HEK293 (cell line): ENCODE measurements around the gene PAX3.

Experiments
- CTCF ChIA-PET: fragments of 350-600 bp; formaldehyde crosslinking; extraction: SDS; loops from one replicate; lab custom pipeline; 2021; ENCODE audit warnings: antibody characterized with exemption; lab: Yijun Ruan, JAX
- POLR2A ChIA-PET: fragments of 300-600 bp; formaldehyde crosslinking; extraction: SDS; loops from one replicate; lab custom pipeline; 2020; ENCODE audit warnings: antibody characterized with exemption, inconsistent platforms; lab: Yijun Ruan, JAX
- H3K27ac ChIP-seq: fragments of 200-500 bp; sonication (Bioruptor generic); 2 replicates; pipeline ENCODE4 v1.5.1; 2014; ENCODE audit warnings: low read depth, low read length, control low read depth, inconsistent platforms; ENCODE audit errors: extremely low read depth
- H3K36me3 ChIP-seq, 2 experiments: fragments of 200-500 bp in 1 of 2; sonication (Bioruptor generic) in 1 of 2; 1 replicate in 1 of 2; 2 replicates in 1 of 2; pipeline ENCODE4 v1.5.1; 2014 to 2017; ENCODE audit warnings: inconsistent platforms in 2 of 2, low read length in 2 of 2; ENCODE audit not compliant: control insufficient read depth in 2 of 2, insufficient read depth in 1 of 2
- H3K4me1 ChIP-seq: fragments of 200-500 bp; sonication (Bioruptor generic); 2 replicates; pipeline ENCODE4 v1.5.1; 2014; ENCODE audit warnings: mild to moderate bottlenecking, low read length, inconsistent platforms; ENCODE audit not compliant: control insufficient read depth, insufficient read depth
- H3K4me3 ChIP-seq: 2 replicates; pipeline ENCODE4 v1.5.1; 2011; ENCODE audit warnings: low read depth, mild to moderate bottlenecking, control low read depth, low read length, moderate library complexity
- H3K9me3 ChIP-seq: fragments of 200-500 bp; sonication (Bioruptor generic); 2 replicates; pipeline ENCODE4 v1.5.1; 2014; ENCODE audit warnings: low read depth, low read length, inconsistent platforms; ENCODE audit not compliant: control insufficient read depth, insufficient read depth
- HOXA7 ChIP-seq: sonication (generic); formaldehyde crosslinking; IDR thresholded peaks from 2 replicates; pipeline ENCODE4 v1.8.1; 2022; ENCODE audit warnings: missing genetic modification reagents, borderline replicate concordance
- MYNN ChIP-seq: fragments of 450-650 bp; formaldehyde crosslinking; IDR thresholded peaks from 2 replicates; pipeline ENCODE4 v1.5.1; 2016; ENCODE audit warnings: missing biosample characterization, missing genetic modification characterization, borderline replicate concordance
- TRIM28 ChIP-seq: IDR thresholded peaks from 2 replicates; pipeline ENCODE4 v1.6.1; 2011; ENCODE audit warnings: low read length, control low read depth, borderline replicate concordance
- ZBTB21 ChIP-seq: fragments of 450-650 bp; formaldehyde crosslinking; IDR thresholded peaks from 2 replicates; pipeline ENCODE4 v1.5.1; 2017; ENCODE audit warnings: missing biosample characterization, missing genetic modification characterization
- ZNF10 ChIP-seq: fragments of 450-650 bp; formaldehyde crosslinking; IDR thresholded peaks from 2 replicates; pipeline ENCODE4 v1.5.1; 2017; ENCODE audit warnings: missing biosample characterization, missing genetic modification characterization
- ZNF140 ChIP-seq: fragments of 450-650 bp; formaldehyde crosslinking; IDR thresholded peaks from 2 replicates; pipeline ENCODE4 v1.5.1; 2016; ENCODE audit warnings: missing biosample characterization, missing genetic modification characterization
- ZNF146 ChIP-seq: fragments of 450-650 bp; formaldehyde crosslinking; IDR thresholded peaks from 2 replicates; pipeline ENCODE4 v1.5.1; 2016; ENCODE audit warnings: missing biosample characterization, missing genetic modification characterization
- ZNF16 ChIP-seq: fragments of 450-650 bp; formaldehyde crosslinking; IDR thresholded peaks from 2 replicates; pipeline ENCODE4 v1.5.1; 2016; ENCODE audit warnings: low read depth, missing biosample characterization, missing genetic modification characterization
- ZNF223 ChIP-seq: fragments of 450-650 bp; formaldehyde crosslinking; IDR thresholded peaks from 2 replicates; pipeline ENCODE4 v1.5.1; 2016; ENCODE audit warnings: missing biosample characterization, missing genetic modification characterization
- ZNF23 ChIP-seq: fragments of 450-650 bp; formaldehyde crosslinking; IDR thresholded peaks from 2 replicates; pipeline ENCODE4 v1.5.1; 2016; ENCODE audit warnings: missing biosample characterization, missing genetic modification characterization, borderline replicate concordance
- ZNF292 ChIP-seq: fragments of 450-650 bp; formaldehyde crosslinking; IDR thresholded peaks from 2 replicates; pipeline ENCODE4 v1.5.1; 2016; ENCODE audit warnings: low read depth, missing biosample characterization, missing genetic modification characterization, borderline replicate concordance
- ZNF416 ChIP-seq: fragments of 450-650 bp; formaldehyde crosslinking; IDR thresholded peaks from 2 replicates; pipeline ENCODE4 v1.5.1; 2016; ENCODE audit warnings: missing biosample characterization, missing genetic modification characterization
- ZNF48 ChIP-seq: fragments of 450-650 bp; formaldehyde crosslinking; IDR thresholded peaks from 2 replicates; pipeline ENCODE4 v1.5.1; 2016; ENCODE audit warnings: missing biosample characterization, missing genetic modification characterization
- ZNF623 ChIP-seq: fragments of 450-650 bp; formaldehyde crosslinking; IDR thresholded peaks from 2 replicates; pipeline ENCODE4 v1.5.1; 2016; ENCODE audit warnings: missing biosample characterization, missing genetic modification characterization
- ZNF626 ChIP-seq: fragments of 450-650 bp; sonication (Bioruptor Pico); formaldehyde crosslinking; IDR thresholded peaks from 2 replicates; pipeline ENCODE4 v1.5.1; 2018; ENCODE audit warnings: missing biosample characterization, missing genetic modification characterization, inconsistent platforms
- ZNF658 ChIP-seq: fragments of 450-650 bp; formaldehyde crosslinking; IDR thresholded peaks from 2 replicates; pipeline ENCODE4; 2016; ENCODE audit warnings: missing biosample characterization, missing genetic modification characterization
- ZSCAN30 ChIP-seq: fragments of 450-650 bp; IDR thresholded peaks from 2 replicates; pipeline ENCODE4 v1.5.1; 2018; ENCODE audit warnings: missing biosample characterization, mild to moderate bottlenecking, missing genetic modification characterization, moderate library complexity
- TF ChIP-seq, protein P1 (sequence below): fragments of 450-650 bp; formaldehyde crosslinking; IDR thresholded peaks from 2 replicates; pipeline ENCODE4 v1.5.1; 2016; ENCODE audit warnings: missing biosample characterization, missing genetic modification characterization
- TF ChIP-seq, protein P2 (sequence below): fragments of 450-650 bp; formaldehyde crosslinking; IDR thresholded peaks from 2 replicates; pipeline ENCODE4 v1.5.1; 2016; ENCODE audit warnings: missing biosample characterization, missing genetic modification characterization
- TF ChIP-seq, protein P3 (sequence below): fragments of 450-650 bp; formaldehyde crosslinking; IDR thresholded peaks from 2 replicates; pipeline ENCODE4 v1.5.1; 2016; ENCODE audit warnings: missing biosample characterization, missing genetic modification characterization
- TF ChIP-seq, protein P4 (sequence below): fragments of 450-650 bp; formaldehyde crosslinking; IDR thresholded peaks from 2 replicates; pipeline ENCODE4 v1.5.1; 2017; ENCODE audit warnings: missing biosample characterization, missing genetic modification characterization

Gene PAX3

DNA sequence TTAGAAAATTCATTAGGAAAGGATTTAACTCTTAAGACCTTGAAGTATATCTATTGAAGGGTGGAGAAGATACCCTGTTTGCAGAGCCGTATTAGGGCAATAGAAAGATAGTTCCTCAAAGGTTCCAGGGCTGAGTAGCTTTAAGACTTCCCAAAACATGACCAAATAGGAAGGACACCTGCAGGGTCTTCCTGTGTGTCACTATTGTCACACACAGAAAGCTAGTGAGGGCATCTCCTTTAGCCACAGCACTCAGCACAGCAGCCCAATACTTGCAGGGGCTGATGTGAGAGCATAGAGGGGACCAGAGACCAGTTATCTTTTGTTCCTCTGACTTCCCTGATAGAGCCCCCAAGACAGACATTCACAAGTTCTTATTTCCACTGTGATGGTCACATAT is 93.7 kb downstream of the PAX3 start:
- POLR2A ChIA-PET, result interaction anchor here (1.4 kb wide), 1 partner anchor 94 kb away, joined by 3 read pairs; the partner anchor contains the start of gene PAX3
- CTCF ChIA-PET, result interaction anchor here (0.6 kb wide), 1 partner anchor 44 kb away, joined by 3 read pairs; no protein-coding TSS in a partner anchor
- H3K4me3 ChIP-seq, result no peak overlapping the region
- H3K27ac ChIP-seq, result no peak overlapping the region
- H3K36me3 ChIP-seq, result peaks cover 5 to 26% of the 10 kb centered on the region in 2 experiments; a peak in 2 of 3 replicates
- H3K4me1 ChIP-seq, result peaks cover 31% of the 10 kb centered on the region
- TF ChIP-seq ZNF23 (tag by site-specific recombination) (no peak), MYNN (tag by site-specific recombination) (no peak), ZBTB21 (no peak), TRIM28 (no peak), ZNF16 (tag by site-specific recombination) (no peak), ZNF623 (no peak), ZNF48 (tag by site-specific recombination) (no peak), ZNF658 (no peak), ZNF292 (tag by site-specific recombination) (no peak), HOXA7 (CRISPR knock-in tag) (no peak), ZNF223 (tag by site-specific recombination) (no peak), ZNF146 (tag by site-specific recombination) (no peak), ZSCAN30 (tag by site-specific recombination) (no peak)
- TF ChIP-seq, protein P1, sequence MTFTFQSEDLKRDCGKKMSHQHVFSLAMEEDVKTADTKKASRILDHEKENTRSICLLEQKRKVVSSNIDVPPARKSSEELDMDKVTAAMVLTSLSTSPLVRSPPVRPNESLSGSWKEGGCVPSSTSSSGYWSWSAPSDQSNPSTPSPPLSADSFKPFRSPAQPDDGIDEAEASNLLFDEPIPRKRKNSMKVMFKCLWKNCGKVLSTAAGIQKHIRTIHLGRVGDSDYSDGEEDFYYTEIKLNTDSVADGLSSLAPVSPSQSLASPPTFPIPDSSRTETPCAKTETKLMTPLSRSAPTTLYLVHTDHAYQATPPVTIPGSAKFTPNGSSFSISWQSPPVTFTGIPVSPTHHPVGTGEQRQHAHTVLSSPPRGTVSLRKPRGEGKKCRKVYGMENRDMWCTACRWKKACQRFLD, result no peak
- TF ChIP-seq, protein P2, sequence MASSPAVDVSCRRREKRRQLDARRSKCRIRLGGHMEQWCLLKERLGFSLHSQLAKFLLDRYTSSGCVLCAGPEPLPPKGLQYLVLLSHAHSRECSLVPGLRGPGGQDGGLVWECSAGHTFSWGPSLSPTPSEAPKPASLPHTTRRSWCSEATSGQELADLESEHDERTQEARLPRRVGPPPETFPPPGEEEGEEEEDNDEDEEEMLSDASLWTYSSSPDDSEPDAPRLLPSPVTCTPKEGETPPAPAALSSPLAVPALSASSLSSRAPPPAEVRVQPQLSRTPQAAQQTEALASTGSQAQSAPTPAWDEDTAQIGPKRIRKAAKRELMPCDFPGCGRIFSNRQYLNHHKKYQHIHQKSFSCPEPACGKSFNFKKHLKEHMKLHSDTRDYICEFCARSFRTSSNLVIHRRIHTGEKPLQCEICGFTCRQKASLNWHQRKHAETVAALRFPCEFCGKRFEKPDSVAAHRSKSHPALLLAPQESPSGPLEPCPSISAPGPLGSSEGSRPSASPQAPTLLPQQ (tag by site-specific recombination), result no peak
- TF ChIP-seq, protein P3, sequence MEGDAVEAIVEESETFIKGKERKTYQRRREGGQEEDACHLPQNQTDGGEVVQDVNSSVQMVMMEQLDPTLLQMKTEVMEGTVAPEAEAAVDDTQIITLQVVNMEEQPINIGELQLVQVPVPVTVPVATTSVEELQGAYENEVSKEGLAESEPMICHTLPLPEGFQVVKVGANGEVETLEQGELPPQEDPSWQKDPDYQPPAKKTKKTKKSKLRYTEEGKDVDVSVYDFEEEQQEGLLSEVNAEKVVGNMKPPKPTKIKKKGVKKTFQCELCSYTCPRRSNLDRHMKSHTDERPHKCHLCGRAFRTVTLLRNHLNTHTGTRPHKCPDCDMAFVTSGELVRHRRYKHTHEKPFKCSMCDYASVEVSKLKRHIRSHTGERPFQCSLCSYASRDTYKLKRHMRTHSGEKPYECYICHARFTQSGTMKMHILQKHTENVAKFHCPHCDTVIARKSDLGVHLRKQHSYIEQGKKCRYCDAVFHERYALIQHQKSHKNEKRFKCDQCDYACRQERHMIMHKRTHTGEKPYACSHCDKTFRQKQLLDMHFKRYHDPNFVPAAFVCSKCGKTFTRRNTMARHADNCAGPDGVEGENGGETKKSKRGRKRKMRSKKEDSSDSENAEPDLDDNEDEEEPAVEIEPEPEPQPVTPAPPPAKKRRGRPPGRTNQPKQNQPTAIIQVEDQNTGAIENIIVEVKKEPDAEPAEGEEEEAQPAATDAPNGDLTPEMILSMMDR (tag by site-specific recombination), result no peak
- no peaks in the 10 kb centered on the region for H3K9me3 ChIP-seq

DNA sequence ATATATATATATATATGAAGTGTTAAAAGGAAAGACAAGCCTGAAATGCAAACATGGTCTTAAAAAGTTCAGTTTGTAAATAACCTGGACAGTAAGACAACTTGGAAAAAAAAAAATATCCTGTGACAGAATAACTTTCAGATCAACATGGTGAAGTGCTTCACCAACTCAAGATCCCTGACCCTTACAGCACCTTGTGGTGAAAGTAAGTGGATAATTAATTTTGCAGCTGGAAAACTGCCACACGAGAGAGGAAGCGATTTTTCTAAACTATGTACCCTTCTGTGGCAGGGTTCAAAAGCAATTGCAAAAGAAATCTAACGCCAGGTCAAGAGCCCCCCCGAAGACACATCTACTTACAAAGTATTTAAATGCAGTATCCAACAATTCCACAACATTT is 95.8 kb downstream of the PAX3 start:
- ChIA-PET POLR2A (no interaction called here), CTCF (interaction anchor here (0.7 kb wide), 1 partner anchor 285 kb away, joined by 5 read pairs; no protein-coding TSS in a partner anchor)
- no peaks in the 10 kb centered on the region for H3K9me3 ChIP-seq
- TF ChIP-seq ZNF292 (tag by site-specific recombination) (no peak), ZNF140 (tag by site-specific recombination) (no peak), ZNF626 (tag by site-specific recombination) (no peak), ZNF416 (tag by site-specific recombination) (no peak), ZNF10 (tag by site-specific recombination) (peak; percentile 49; the same call in 1 of the 2 replicates), ZNF146 (tag by site-specific recombination) (no peak)
- TF ChIP-seq, protein P4, sequence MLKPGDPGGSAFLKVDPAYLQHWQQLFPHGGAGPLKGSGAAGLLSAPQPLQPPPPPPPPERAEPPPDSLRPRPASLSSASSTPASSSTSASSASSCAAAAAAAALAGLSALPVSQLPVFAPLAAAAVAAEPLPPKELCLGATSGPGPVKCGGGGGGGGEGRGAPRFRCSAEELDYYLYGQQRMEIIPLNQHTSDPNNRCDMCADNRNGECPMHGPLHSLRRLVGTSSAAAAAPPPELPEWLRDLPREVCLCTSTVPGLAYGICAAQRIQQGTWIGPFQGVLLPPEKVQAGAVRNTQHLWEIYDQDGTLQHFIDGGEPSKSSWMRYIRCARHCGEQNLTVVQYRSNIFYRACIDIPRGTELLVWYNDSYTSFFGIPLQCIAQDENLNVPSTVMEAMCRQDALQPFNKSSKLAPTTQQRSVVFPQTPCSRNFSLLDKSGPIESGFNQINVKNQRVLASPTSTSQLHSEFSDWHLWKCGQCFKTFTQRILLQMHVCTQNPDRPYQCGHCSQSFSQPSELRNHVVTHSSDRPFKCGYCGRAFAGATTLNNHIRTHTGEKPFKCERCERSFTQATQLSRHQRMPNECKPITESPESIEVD, result peak; percentile 37
- peaks cover 5 to 26% of the 10 kb centered on the region in 2 experiments; a peak in 2 of 3 replicates for H3K36me3 ChIP-seq
- peaks cover 18% of the 10 kb centered on the region for H3K4me1 ChIP-seq
- no peak overlapping the region for H3K4me3 ChIP-seq
- H3K27ac ChIP-seq, result no peak overlapping the region; the same call in 1 of the 2 replicates
